HepG2 (cell line): Measurements from ENCODE around the gene STK25. TPM values are rescaled to one million over a fixed set of nuclear protein-coding genes. Genes with fewer than 3 reads are reported as not detected.
A peak's percentile ranks its signal among the peaks of the same experiment; 100 is the strongest.

Experiments used
- ATAC-seq: fragments of 200-7000 bp; cut with Tn5 transposase; 3 replicates; pipeline ENCODE4 v1.9.1; 2020; ENCODE audit warnings: mild to moderate bottlenecking, moderate library complexity
- BruUV-seq: library from RNA; stranded (reverse); fragments of 400-500 nt; replicated peaks from 2 replicates; lab custom pipeline; 2021; lab: Mats Ljungman, UMichigan
- CTCF ChIA-PET: fragments of 300-600 bp; formaldehyde crosslinking; extraction: SDS; loops from one replicate; lab custom pipeline; 2021; ENCODE audit warnings: low total read pairs, inconsistent platforms, low intra/inter-chr PET ratio; lab: Yijun Ruan, JAX
- POLR2A ChIA-PET: fragments of 350-600 bp; sonication (Branson Sonifier 250); formaldehyde crosslinking; loops from one replicate; lab custom pipeline; 2020; ENCODE audit warnings: antibody characterized with exemption, inconsistent platforms; lab: Yijun Ruan, JAX
- DNase-seq: peaks from one replicate; pipeline ENCODE4 v3.0.0-alpha.2; 2015; ENCODE audit warnings: low spot score
- FAIRE-seq: peaks from 3 replicates; lab custom pipeline; 2011; peaks lifted over from hg19 to GRCh38; lab: Jason Lieb, UNC
- H2AFZ ChIP-seq: one replicate; pipeline ENCODE4 v1.6.1; 2011; ENCODE audit warnings: low read length, inconsistent platforms
- H3K27ac ChIP-seq: fragments of 300-600 bp; 3 replicates; pipeline ENCODE4 v1.8.0; 2011; ENCODE audit warnings: mixed run types, mild to moderate bottlenecking, mixed read lengths, low read length, inconsistent platforms; ENCODE audit not compliant: insufficient read depth; ENCODE audit errors: extremely low read length
- H3K27me3 ChIP-seq, 2 experiments: fragments of 200-600 bp in 1 of 2; 2 replicates in 1 of 2; 3 replicates in 1 of 2; pipeline versions ENCODE4 v1.6.0 to v1.8.0; 2011; ENCODE audit warnings: low read length in 2 of 2, mild to moderate bottlenecking in 2 of 2, moderate library complexity in 2 of 2, inconsistent platforms in 1 of 2; ENCODE audit not compliant: insufficient read depth in 2 of 2, control insufficient read depth in 1 of 2
- H3K36me3 ChIP-seq, 2 experiments: fragments of 200-600 bp in 1 of 2; replicated peaks in 1 of 2; 2 replicates in 1 of 2; 3 replicates in 1 of 2; pipeline versions ENCODE4 v1.5.1 to v1.8.0; 2011; ENCODE audit warnings: low read length in 2 of 2, inconsistent platforms in 1 of 2; ENCODE audit not compliant: insufficient read depth in 2 of 2, control insufficient read depth in 1 of 2
- H3K4me1 ChIP-seq: 2 replicates; pipeline ENCODE4 v1.5.1; 2012; ENCODE audit warnings: low read length, inconsistent platforms; ENCODE audit not compliant: insufficient read depth
- H3K4me2 ChIP-seq: 2 replicates; pipeline ENCODE4 v1.6.0; 2011; ENCODE audit warnings: low read depth, low read length, inconsistent platforms
- H3K4me3 ChIP-seq, 3 experiments: fragments of 200-600 bp in 1 of 3; sonication (generic), shearing (Covaris generic) in 1 of 3; replicated peaks in 1 of 3; 2 replicates each; pipeline ENCODE4 v1.5.1; 2011 to 2016; ENCODE audit warnings: low read length in 3 of 3, inconsistent platforms in 2 of 3, low read depth in 2 of 3, mild to moderate bottlenecking in 2 of 3, control low read depth in 1 of 3, mixed read lengths in 1 of 3; ENCODE audit not compliant: insufficient read depth in 1 of 3
- H3K79me2 ChIP-seq: one replicate; pipeline ENCODE4 v1.6.1; 2011; ENCODE audit warnings: low read length, inconsistent platforms; ENCODE audit not compliant: insufficient read depth
- H3K9ac ChIP-seq: 2 replicates; pipeline ENCODE4 v1.6.0; 2011; ENCODE audit warnings: mild to moderate bottlenecking, low read depth, low read length, inconsistent platforms; ENCODE audit not compliant: insufficient read depth
- H3K9me3 ChIP-seq: 2 replicates; pipeline ENCODE4 v1.5.1; 2012; ENCODE audit warnings: mild to moderate bottlenecking, low read length
- H4K20me1 ChIP-seq: 2 replicates; pipeline ENCODE4 v1.6.0; 2011; ENCODE audit warnings: inconsistent platforms, mild to moderate bottlenecking, low read length, moderate library complexity; ENCODE audit not compliant: insufficient read depth
- AGO2 ChIP-seq: fragments of 200-400 bp; formaldehyde crosslinking; optimal IDR thresholded peaks from 2 replicates; pipeline ENCODE3; 2017; ENCODE audit warnings: mild to moderate bottlenecking, low read depth, low read length, moderate library complexity
- BCLAF1 ChIP-seq: fragments of 450-650 bp; IDR thresholded peaks from 2 replicates; pipeline ENCODE4 v1.6.1; 2017; ENCODE audit warnings: mild to moderate bottlenecking
- JUN ChIP-seq: sonication (generic); formaldehyde crosslinking; IDR thresholded peaks from 2 replicates; pipeline ENCODE4 v1.4.0; 2020; ENCODE audit warnings: mild to moderate bottlenecking, missing genetic modification reagents
- ZFYVE20 ChIP-seq: sonication (generic); formaldehyde crosslinking; IDR thresholded peaks from 2 replicates; pipeline ENCODE4 v1.8.0; 2023; ENCODE audit warnings: low read depth, mild to moderate bottlenecking, moderate library complexity, missing genetic modification reagents, borderline replicate concordance
- ZSCAN30 ChIP-seq: sonication (generic); formaldehyde crosslinking; IDR thresholded peaks from 2 replicates; pipeline ENCODE4 v1.5.0; 2020; ENCODE audit warnings: mild to moderate bottlenecking, missing genetic modification reagents
- WGBS: methylation state at CpG from one replicate; pipeline ENCODE4 v1.1.6; 2017; ENCODE audit warnings: low lambda C conversion rate; 5-methylcytosine and 5-hydroxymethylcytosine counted together
- in situ Hi-C: cut with HindIII; loops from 2 replicates; pipeline ENCODE4 v1.10.0; 2017; ENCODE audit warnings: low pct_unique_long_range_greater_than_20kb; ENCODE audit not compliant: extremely low pct_ligation_motif_present
- intact Hi-C: fragments of 100-400 bp; cut with micrococcal nuclease; formaldehyde crosslinking; loops from one replicate; pipeline ENCODE4 v1.10.0; 2022; ENCODE audit not compliant: unreplicated experiment
- polyA plus RNA-seq, 8 experiments: library from polyadenylated mRNA; depleted of rRNA in 3 of 8; stranded (reverse) in 7 of 8; unstranded in 1 of 8; fragments of >200 nt; fragmentation: Illumina TruSeq in 4 of 8; extraction: Trizol in 4 of 8; gene quantifications; 2 replicates each; pipeline versions ENCODE4 v1.2.1 to v1.2.3, GENCODE V29; 2011 to 2016; ENCODE audit warnings: low read depth in 4 of 8, missing spikeins in 1 of 8, mixed read lengths in 1 of 8; ENCODE audit not compliant: insufficient read depth in 1 of 8
- total RNA-seq, 5 experiments: library from RNA; depleted of rRNA; stranded (reverse); fragments of >200 nt; fragmentation: Illumina TruSeq; extraction: Trizol; gene quantifications; 2 replicates each; pipeline ENCODE4 v1.2.3, GENCODE V29; 2016; ENCODE audit warnings: low read depth in 1 of 5

Gene STK25
- total and polyA plus RNA-seq, 2 of the 13 experiments (the other 11 are each of a cell fraction or from before 2014, with no cell fraction given): 177 to 481 TPM

GRCh38 chr2:241466230-241466629, 42.2 kb downstream of the STK25 start:
- ATAC-seq: no peak
- ChIA-PET CTCF (no interaction called here), POLR2A (no interaction called here)
- no peak for DNase-seq
- Histone ChIP-seq H3K36me3 (no peaks in the 10 kb centered on the region), H3K4me2 (no peak overlapping the region), H3K27me3 (no peaks in the 10 kb centered on the region), H3K27ac (no peak overlapping the region), H3K4me3 (no peak overlapping the region), H3K4me1 (no peaks in the 10 kb centered on the region), H3K79me2 (no peaks in the 10 kb centered on the region), H2AFZ (no peak overlapping the region), H3K9me3 (no peaks in the 10 kb centered on the region), H3K9ac (no peak overlapping the region), H4K20me1 (no peaks in the 10 kb centered on the region)
- no peak for FAIRE-seq
- in situ Hi-C loops (no loop called here), intact Hi-C loops (no loop called here)
- peak; percentile 22 for TF ChIP-seq AGO2
- TF ChIP-seq JUN (CRISPR knock-in tag): no peak
- TF ChIP-seq BCLAF1: no peak
- no peak for TF ChIP-seq ZSCAN30 (CRISPR knock-in tag)
- WGBS: 88% methylated on average over 6 of the region's 10 CpGs
- BruUV-seq: no TSS peak

- H3K27ac ChIP-seq: no peak overlapping the region
- no peaks in the 10 kb centered on the region for H3K9me3 ChIP-seq
- no peaks in the 10 kb centered on the region for H3K4me1 ChIP-seq
- H4K20me1 ChIP-seq: no peaks in the 10 kb centered on the region
- no peaks in the 10 kb centered on the region for H3K36me3 ChIP-seq
- DNase-seq (no peak), FAIRE-seq (no peak), ATAC-seq (no peak)
- BruUV-seq: no TSS peak
- in situ Hi-C loops: no loop called here
- no peak for TF ChIP-seq ZFYVE20
- no peaks in the 10 kb centered on the region for H3K27me3 ChIP-seq
- H3K4me2 ChIP-seq: no peak overlapping the region
- 83% methylated on average over 12 of the region's 12 CpGs for WGBS
- H3K4me3 ChIP-seq: no peak overlapping the region
- no peaks in the 10 kb centered on the region for H3K79me2 ChIP-seq
- H2AFZ ChIP-seq: no peak overlapping the region
- ChIA-PET POLR2A (no interaction called here), CTCF (no interaction called here)
- intact Hi-C loops: no loop called here
- H3K9ac ChIP-seq: no peak overlapping the region
These were observed 42.8 kb downstream of the STK25 start for GRCh38 chr2:241465543-241465942.
